Measurements from ENCODE around the gene MT1F.

- TF ChIP-seq EZH2 (IDR thresholded peaks at IDR 0.05; ENCODE audit: borderline replicate concordance, insufficient read depth, low read depth, low read length, poor library complexity, severe bottlenecking) (no peak), CTCF (IDR thresholded peaks at IDR 0.05) (no peak)
These were observed 8.5 kb upstream of the MT1F start for GRCh38 chr16:56649271-56649670.
